ENCODE data around the gene MYO1F.

The MYO1F gene

DNA sequence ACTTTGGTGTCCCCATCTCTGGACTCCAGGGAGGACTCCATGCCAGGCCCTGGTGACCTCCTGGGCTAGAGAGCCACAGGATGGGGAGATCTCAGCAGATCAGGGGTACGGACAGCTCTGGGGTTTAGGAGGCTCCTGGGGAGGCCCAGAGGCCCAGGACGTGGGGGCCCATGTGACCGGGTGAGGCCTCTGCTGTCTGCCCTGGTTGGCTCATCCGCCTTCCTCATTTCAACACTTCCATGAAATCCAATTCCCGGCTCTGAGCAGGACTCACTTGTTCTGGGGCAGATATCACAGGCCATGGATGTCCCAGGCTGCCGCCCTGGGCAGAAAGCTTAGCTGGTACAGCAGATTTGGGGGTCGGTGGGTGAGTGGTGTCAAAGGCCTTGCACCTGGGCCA, 73.7 kb downstream of the MYO1F start:
- no peak for DNase-seq (ENCODE audit: low read depth)
- H3K4me3 ChIP-seq (ENCODE audit: low read depth, low read length), result no peak overlapping the region

DNA sequence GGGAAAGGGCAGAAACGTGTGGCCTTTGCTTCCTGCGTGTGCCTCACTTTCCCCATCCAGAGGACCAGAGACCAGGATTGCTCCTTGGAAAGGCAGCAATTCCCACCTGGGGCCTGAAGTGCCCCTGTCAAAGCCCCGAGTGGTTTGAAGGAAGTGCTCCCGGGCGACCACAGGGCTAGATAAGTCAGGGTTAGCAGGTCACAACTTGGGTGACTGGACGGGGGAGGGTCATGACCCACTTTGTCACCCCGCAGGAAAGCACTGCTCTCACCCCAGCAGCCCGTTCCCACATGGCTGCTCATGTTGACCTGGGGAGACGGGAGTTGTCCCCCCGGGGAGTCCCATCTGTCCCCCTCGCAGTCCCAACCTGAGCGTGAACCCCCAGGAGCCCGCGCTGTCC, 75.3 kb downstream of the MYO1F start:
- H3K4me3 ChIP-seq (ENCODE audit: low read depth, low read length), result no peak overlapping the region
- DNase-seq (ENCODE audit: low read depth), result no peak

DNA sequence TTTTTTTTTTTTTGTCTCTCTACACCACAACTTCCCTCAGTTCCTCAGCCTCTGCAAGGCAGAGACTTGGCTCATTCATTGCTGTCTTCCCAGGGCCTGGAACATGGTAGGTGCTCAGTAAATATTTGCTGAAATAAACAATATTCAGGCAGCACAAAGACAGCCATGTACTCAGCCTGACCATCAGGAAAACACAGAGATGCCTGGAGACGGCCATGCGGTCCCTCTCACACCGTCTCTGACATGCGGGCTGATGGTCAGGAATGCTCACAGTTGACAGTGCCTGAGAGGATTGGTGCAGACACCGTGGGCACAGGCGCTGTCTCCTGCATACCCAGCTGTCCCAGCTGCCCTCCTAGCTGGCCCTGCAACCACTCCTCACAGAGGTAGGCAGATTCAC, 75.7 kb downstream of the MYO1F start:
- H3K4me3 ChIP-seq (ENCODE audit: low read depth, low read length), result no peak overlapping the region
- DNase-seq (ENCODE audit: low read depth), result no peak

DNA sequence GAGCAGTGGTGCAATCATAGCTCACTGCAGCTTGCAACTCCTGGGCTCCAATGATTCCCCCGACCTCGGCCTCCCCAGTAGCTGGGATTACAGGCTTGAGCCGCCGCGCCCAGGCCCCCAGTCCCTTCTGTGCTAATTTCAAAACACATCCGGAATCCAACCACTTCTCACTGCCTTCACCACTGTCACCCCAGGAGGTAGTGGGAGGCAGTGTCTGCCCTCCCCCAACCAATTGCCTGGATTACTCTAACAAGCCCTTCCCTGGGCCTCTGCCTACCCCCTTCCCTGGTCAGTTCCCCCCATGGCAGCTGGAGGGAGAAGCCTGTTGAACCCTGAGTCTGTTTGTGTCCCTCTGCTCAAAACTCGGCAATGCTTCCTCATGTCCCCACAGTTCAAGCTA, 77.1 kb downstream of the MYO1F start:
- no peak overlapping the region for H3K4me3 ChIP-seq (ENCODE audit: low read depth, low read length)
- no peak for DNase-seq (ENCODE audit: low read depth)

DNA sequence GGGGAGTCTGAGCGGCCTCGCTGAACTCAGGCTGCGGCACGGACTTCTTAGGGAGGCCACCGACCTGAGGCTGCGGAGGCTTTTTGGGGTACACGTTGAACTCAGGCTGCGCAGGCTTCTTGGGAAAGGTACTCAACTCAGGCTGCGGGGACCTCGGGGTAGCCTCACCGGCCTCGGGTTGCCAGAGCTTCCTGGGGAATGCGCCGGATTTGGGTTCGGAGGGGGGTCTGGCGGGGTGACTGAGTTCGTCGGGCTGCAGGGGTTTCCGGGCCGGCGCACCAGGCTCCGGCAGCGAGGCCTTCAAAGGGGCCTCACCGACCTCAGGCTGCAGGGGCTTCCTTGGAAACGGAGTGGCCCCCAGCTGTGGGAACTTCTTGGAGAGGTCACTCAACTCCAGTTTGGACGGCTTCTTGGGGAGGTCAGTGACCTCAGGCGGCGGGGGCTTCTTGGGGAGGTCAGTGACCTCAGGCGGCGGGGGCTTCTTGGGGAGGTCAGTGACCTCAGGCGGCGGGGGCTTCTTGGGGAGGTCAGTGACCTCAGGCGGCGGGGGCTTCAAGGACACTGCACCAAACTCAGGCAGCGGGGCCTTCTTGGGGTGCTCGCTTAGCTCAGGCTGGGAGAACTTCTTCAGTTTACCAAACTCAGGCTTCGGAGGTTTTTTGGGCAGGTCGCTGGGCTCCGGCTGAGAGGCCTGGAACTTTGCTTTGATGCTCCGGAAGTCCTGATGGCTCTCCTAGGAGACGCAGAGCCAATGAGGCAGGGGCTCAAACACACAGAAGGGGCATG, 78.0 kb downstream of the MYO1F start:
- H3K4me3 ChIP-seq (ENCODE audit: low read depth, low read length), result no peak overlapping the region
- no peak for DNase-seq (ENCODE audit: low read depth)

DNA sequence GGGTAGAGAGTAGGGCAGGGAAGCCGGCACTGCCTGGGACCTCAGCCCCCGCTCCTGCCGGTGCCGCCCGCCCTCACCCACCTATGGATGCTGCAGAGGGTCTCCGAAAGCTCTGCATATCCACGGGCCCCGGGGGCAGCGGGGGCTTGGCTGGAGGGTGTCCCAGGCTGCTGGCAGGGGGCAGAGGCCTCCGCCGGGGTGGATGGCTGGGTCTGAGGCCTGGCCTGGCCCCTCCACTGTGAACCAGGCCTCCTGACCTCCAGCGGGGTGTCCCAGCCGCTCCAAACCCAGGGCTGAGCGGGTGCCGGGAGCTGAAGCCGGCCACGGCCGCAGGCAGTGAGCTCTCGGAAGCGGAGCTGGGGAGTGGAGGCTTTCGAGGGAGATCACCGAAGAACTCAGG, 78.9 kb downstream of the MYO1F start:
- no peak for DNase-seq (ENCODE audit: low read depth)
- no peak overlapping the region for H3K4me3 ChIP-seq (ENCODE audit: low read depth, low read length)

DNA sequence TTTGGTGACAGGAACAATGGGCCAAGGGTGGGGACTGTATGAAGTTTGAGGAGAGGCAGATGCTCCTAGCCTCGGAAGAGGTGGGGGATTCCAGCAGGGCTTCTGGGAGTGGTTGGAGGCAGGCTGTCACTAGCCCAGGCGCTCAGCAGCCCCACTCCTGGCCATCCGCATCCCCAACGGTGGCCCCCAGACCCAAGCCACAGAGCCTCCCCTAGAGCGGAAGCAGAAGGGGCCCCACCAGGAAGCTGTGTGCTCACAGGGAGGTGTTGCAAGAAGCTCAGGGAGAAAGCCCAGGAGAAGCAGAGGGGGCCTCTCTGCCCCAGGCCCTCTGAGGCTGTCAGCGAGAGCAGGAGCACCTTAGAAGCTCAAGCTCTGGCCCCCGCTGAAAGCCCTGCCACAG, 83.1 kb downstream of the MYO1F start:
- H3K4me3 ChIP-seq (ENCODE audit: low read depth, low read length), result no peak overlapping the region
- DNase-seq (ENCODE audit: low read depth), result no peak

DNA sequence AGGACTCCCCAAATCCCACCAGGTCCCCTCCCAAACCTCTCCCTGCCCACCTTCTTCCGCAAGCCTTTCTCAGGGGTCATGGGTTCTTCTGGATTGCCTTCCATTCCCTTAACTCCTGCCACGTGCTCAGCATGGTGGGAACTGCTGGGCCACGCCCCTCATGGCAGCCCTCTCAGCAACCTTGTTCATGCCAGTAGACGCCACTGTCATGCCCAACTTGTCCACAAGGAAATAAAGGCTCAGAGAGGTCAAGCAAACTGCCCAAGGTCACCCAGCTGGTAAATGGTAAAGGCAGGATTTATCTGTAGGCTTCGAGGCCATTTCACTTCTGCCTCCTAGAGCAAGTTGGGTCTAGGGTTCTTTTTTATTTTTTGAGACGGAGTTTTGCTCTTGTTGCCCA, 85.7 kb downstream of the MYO1F start:
- H3K4me3 ChIP-seq (ENCODE audit: low read depth, low read length), result no peak overlapping the region
- no peak for DNase-seq (ENCODE audit: low read depth)

DNA sequence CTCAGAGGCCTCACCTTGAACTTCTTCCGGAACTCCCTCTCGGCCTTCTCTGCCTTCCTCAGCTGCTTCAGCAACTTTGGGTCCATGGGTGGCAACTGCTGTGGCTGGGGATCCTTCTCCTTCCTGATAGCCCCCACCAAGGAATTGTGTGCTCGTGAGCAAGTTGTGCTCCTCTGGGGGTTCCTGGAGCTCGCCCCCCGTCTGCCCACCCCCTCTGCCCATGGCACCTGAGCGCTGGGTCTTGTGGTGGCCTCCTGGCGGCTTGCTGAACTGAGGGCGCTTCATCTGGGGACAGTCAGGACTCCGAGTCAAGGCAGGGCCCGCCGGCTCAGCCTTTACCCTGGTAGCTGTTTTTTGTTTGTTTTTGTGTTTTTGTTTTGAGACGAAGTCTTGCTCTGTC, 86.4 kb downstream of the MYO1F start:
- no peak overlapping the region for H3K4me3 ChIP-seq (ENCODE audit: low read depth, low read length)
- DNase-seq (ENCODE audit: low read depth), result no peak

DNA sequence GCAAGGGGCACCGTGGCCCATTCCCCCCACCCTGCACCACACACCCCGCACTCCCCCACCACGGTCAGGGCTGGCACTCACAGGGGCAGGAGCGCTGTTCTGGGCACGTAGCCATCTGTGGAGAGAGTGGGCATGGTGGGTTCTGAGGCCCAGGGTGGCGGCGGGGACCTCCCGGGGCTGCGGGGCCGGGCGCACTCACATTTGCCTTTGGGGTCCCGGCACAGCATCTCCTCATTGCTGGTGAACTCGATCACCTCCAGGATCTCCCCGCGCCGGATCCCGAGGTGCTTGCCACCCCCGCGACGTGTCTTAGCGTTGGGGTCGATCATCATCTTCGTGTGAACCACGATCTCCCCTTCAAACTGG, 86.9 kb downstream of the MYO1F start:
- DNase-seq (ENCODE audit: low read depth), result no peak
- no peak overlapping the region for H3K4me3 ChIP-seq (ENCODE audit: low read depth, low read length)

DNA sequence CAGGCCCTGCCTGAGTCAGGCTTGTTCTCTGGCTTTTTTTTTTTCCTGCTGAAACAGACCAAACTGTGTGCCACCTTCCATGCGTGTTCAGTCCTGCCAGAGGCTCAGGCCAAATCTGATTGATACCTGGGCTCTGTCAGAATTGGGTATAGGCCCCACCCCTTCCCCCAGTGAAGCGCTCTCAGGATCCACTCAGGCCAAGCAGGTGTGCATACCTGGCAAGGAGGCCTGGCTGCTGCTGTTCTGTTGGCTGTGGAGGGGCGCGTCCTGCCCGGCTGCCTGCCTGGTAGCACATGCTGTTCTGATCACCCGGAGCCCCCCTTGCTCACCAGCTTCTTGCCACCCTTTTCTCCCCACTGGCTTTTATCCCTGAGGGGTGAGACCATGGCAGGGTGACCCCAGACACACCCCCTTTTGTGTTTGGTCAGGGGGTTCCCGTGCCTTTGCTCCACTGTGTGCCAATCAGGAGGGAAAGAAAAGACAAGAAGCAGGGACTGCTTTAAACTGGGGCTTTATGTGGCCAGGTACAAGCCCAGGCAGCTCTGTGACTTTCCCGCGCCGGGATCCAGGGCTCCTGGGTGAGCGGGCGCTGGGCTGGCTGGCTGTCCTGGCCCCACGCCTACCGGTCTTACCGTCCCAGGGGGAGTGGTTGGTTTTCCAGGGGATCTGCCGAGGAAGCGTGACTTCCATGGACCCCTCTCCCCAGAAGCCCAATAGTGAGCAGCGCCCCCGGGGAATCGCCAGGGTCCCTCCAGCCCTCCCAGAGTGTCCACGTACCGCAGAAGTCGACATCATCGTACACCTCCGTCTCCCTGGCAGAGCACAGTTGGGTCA, 87.5 kb downstream of the MYO1F start:
- no peak overlapping the region for H3K4me3 ChIP-seq (ENCODE audit: low read depth, low read length)
- no peak for DNase-seq (ENCODE audit: low read depth)

DNA sequence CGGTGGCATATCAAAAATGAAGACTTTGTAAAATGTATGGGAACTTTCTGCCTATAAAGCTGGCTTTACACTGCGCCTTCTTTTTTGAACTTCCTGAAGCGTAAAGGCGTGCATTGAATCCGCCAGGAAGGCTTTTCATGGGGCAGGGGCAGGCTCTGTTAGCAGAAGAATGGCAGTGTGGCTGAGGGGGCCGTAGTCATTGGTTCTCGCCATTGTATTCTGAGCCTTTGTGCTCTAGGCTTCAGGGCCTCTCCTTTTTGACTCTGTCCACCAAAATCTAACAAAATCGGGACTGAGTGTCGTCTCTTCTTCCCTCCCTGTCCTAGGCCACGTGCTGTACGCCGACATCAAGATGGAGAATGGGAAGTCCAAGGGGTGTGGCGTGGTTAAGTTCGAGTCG, 88.9 kb downstream of the MYO1F start:
- no peak for DNase-seq (ENCODE audit: low read depth)

DNA sequence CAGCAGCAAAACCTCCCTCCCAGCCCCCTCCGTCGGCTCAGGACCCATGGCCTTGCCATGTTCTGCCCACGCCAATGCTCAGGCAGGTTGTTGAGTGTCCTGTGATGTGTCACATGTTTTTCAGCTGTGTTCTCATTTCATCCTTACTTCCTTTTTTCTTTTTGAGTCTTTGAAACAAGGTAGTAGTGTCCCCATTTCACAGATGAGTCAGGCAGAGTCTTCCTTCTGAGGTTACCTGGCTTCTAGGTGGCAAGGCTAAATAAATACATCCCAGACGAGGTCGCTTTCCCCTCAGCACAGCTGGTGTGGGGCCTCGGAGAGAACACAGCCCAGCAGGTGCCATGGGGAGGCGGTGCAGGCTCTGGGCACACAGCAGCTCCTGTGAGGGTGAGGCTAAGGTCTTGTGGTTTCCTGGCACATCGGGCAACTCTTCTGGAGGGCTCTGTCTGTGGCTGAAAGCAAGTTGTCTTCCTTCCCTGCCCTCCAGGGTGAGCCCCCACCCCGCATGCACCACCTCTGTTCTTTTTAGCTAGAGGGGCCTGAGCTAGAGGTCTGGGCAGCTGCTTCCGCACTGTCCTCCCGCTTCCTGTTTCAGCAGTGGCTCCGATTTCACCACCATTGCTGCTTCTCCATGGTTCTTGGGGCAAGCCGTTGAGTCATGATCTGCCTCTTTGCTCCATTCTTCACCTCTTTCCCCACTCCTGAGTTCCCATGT, 89.9 kb downstream of the MYO1F start:
- no peak for DNase-seq (ENCODE audit: low read depth)
- H3K4me3 ChIP-seq (ENCODE audit: low read depth, low read length), result no peak overlapping the region

More for the DNA sequence above, 88.9 kb downstream of the MYO1F start:
- no peak overlapping the region for H3K4me3 ChIP-seq (ENCODE audit: low read depth, low read length)

DNA sequence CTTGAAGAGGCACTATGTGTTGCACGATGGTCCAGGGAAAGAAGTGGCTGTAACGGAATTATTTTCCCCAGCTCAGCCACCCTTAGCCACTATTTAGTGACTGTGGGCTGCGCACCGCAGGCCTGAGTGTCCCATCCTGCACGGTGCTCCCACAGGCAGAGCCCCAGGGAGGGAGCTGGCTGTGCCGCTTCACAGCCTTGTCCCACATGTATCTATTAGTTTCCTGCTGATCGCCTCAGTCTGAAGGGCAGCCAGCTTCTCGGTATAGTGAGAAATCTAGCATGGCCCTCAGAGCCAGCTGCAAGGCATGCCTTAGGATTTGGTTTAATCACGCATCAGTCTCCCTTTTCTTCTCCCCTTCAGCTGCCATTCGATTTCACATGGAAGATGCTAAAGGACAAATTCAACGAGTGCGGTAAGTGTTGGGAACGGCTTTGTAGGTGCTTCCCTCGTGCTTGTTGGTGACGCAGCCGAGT, 90.5 kb downstream of the MYO1F start:
- H3K4me3 ChIP-seq (ENCODE audit: low read depth, low read length), result no peak overlapping the region
- no peak for DNase-seq (ENCODE audit: low read depth)

DNA sequence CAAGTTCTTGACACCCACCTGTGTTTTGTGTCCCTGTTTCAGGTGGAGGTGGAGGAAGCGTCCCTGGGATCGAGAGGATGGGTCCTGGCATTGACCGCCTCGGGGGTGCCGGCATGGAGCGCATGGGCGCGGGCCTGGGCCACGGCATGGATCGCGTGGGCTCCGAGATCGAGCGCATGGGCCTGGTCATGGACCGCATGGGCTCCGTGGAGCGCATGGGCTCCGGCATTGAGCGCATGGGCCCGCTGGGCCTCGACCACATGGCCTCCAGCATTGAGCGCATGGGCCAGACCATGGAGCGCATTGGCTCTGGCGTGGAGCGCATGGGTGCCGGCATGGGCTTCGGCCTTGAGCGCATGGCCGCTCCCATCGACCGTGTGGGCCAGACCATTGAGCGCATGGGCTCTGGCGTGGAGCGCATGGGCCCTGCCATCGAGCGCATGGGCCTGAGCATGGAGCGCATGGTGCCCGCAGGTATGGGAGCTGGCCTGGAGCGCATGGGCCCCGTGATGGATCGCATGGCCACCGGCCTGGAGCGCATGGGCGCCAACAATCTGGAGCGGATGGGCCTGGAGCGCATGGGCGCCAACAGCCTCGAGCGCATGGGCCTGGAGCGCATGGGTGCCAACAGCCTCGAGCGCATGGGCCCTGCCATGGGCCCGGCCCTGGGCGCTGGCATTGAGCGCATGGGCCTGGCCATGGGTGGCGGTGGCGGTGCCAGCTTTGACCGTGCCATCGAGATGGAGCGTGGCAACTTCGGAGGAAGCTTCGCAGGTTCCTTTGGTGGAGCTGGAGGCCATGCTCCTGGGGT, 91.5 kb downstream of the MYO1F start:
- H3K4me3 ChIP-seq (ENCODE audit: low read depth, low read length), result no peak overlapping the region
- no peak for DNase-seq (ENCODE audit: low read depth)

DNA sequence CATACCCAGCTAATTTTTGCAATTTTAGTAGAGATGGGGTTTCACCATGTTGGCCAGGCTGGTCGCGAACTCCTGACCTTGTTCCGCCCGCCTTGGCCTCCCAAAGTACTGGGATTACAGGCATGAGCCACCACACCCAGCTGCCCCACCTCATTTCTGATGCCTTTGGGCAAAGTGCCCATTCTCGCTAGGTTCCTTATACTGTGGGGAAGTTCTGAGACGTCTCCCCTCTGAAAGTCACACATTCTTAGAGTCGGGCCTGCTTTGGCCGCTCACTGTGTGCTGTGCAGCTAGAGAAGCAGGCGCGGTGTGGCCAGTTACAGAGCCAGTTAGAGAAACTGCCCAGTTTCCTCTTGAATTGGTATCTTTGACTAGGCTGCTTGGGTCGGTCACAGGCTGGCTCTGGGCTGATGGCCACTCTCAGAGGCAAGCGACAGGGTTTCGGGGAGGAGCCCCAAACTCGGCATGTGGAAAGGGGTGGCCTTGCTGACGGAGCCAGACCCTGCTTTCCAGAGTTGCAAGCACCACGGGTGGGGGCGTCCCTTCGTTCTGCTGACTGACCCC, 92.8 kb downstream of the MYO1F start:
- no peak overlapping the region for H3K4me3 ChIP-seq (ENCODE audit: low read depth, low read length)
- DNase-seq (ENCODE audit: low read depth), result no peak

DNA sequence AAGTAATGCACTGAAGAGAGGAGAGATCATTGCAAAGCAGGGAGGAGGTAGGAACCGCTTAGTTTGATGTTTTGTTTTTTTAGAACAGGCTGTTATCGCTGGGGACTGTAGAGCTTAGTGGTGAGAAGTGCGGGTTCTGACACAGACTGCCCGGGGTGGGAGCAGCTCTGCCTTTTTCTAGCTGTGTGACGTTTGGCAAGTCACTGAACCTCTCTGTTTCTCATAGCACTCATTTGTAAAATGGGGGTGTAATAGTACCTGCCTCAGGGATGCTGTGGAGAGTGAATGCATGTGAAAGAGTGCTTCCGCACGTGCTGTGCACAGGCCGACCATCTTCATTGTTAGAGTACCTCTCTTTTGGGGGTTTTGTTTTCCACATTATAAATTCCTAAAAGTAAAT, 94.1 kb downstream of the MYO1F start:
- no peak overlapping the region for H3K4me3 ChIP-seq (ENCODE audit: low read depth, low read length)
- DNase-seq (ENCODE audit: low read depth), result no peak

DNA sequence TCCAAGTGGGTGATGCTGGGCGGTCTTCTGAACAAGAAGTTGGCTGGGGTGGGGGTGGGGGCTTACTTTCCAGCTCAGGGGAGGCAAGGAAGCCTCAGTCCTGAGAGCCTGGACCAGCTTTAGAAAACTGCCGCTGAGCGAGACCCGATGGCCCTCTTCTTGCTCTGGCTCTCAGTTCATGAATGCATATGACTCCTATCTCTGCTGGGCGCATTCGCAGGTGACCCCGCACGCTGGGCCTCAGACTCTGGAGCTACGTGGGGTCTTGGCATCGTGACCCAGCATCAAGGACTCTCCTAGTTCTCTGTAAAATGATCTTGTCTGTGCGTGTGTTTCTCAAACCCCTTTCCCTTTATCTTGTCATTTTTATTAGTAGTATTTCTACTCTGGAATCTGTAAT, 94.5 kb downstream of the MYO1F start:
- DNase-seq (ENCODE audit: low read depth), result no peak
- H3K4me3 ChIP-seq (ENCODE audit: low read depth, low read length), result no peak overlapping the region

DNA sequence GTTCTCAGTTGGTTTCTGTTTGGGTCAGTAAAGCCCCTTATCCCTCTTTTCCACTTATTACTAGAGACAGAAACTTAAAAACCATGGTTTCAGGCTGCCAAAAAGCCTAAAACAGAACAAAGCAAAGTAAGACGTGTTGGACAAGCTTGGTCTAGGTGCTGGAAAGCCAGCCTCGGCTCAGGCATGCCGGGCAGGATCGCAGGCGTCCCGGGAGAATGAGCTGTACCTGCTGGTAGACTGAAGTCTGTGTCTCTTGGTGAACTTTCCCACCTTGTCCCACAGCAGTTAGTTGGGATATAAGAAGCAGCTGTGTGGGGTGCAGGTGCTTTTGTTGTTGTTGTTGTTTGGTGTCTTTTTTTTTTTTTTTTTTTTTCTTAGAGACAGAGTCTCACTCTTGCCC, 95.6 kb downstream of the MYO1F start:
- H3K4me3 ChIP-seq (ENCODE audit: low read depth, low read length), result no peak overlapping the region
- no peak for DNase-seq (ENCODE audit: low read depth)
